Vagina (tissue), 2 donors: ENCODE measurements around the gene PTPN4.

Experiments
- CTCF ChIP-seq, 3 experiments: fragments of 450-650 bp in 2 of 3; fragments of 200-600 bp in 1 of 3; sonication (generic) in 1 of 3; IDR thresholded peaks; one replicate each; pipeline ENCODE4 v1.5.1; 2017 to 2019; ENCODE audit warnings: antibody characterized with exemption in 3 of 3, mild to moderate bottlenecking in 2 of 3, moderate library complexity in 2 of 3
- POLR2AphosphoS5 ChIP-seq, 2 donors: sonication (generic); formaldehyde crosslinking; IDR thresholded peaks; one replicate each; pipeline ENCODE4 v1.9.0; 2017; ENCODE audit warnings: antibody characterized with exemption in 2 of 2, mild to moderate bottlenecking in 2 of 2, low read depth in 1 of 2; ENCODE audit not compliant: insufficient read depth in 1 of 2

GRCh38 chr2:119810049-119810630 is 50.4 kb downstream of the PTPN4 start:
- TF ChIP-seq CTCF (IDR thresholded peaks at IDR 0.05) (no peak), POLR2AphosphoS5 (IDR thresholded peaks at IDR 0.05; ENCODE audit: insufficient read depth in 1 of 2, low read depth in 1 of 2) (no peak)
